NCI-H146 (cell line): Measurements from ENCODE around the gene ID4.

ENCODE experiments used
- DNase-seq: peaks from one replicate; lab custom pipeline; 2025; lab: John Stamatoyannopoulos, UW

The ID4 gene

GRCh38 chr6:19860235-19860877, 23.2 kb downstream of the ID4 start:
- DNase-seq: peak; percentile 73

GRCh38 chr6:19864285-19864684, 27.1 kb downstream of the ID4 start:
- DNase-seq: peak; percentile 53

GRCh38 chr6:19865178-19865577, 28.0 kb downstream of the ID4 start:
- DNase-seq: peak; percentile 93

- DNase-seq: peak; percentile 44
These were observed 29.2 kb downstream of the ID4 start for GRCh38 chr6:19866173-19866984.

- DNase-seq: no peak
These were observed 29.9 kb downstream of the ID4 start for GRCh38 chr6:19866985-19867627.

GRCh38 chr6:19869464-19869863, 32.3 kb downstream of the ID4 start:
- peak; percentile 37 for DNase-seq

GRCh38 chr6:19870322-19870721, 33.2 kb downstream of the ID4 start:
- DNase-seq: no peak

- DNase-seq: peak; percentile 73
These were observed 35.9 kb downstream of the ID4 start for GRCh38 chr6:19873031-19873430.

GRCh38 chr6:19876672-19877071, 39.5 kb downstream of the ID4 start:
- DNase-seq: no peak

GRCh38 chr6:19879663-19880062, 42.5 kb downstream of the ID4 start:
- peak; percentile 75 for DNase-seq

GRCh38 chr6:19880066-19880465, 42.9 kb downstream of the ID4 start:
- DNase-seq: no peak

GRCh38 chr6:19891451-19891850, 54.3 kb downstream of the ID4 start:
- DNase-seq: no peak
